Activated effector memory CD4-positive, alpha-beta T cell treated with anti-CD3 and anti-CD28 coated beads, Interleukin-2, amount 50 U/mL, for 16 hours (primary cell): ENCODE measurements around the gene PLXDC1.
"Not testable (repeated sequence)": the region's sequence is repeated elsewhere in the genome, so short reads cannot be mapped to it uniquely, and the experiment has no call there.

Experiments
- DNase-seq: peaks from one replicate; pipeline ENCODE4 v3.0.0-alpha.2; 2020

Gene PLXDC1

DNA sequence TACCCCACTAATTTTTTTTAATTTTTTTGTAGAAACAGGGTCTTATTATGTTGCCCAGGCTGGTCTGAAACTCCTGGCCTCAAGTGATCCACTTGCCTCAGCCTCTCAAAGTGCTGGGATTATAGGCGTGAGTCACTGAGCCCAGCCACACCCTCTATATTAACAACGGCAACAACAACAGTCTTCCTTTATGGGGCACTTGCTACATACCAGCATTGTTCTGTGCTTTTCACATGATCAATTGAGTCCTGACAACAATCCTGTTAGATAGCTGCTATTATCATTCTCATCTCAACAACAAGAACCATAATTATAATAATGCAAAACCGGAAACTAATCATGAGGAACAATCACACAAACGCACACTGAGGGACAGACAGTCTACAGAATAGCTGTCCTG is 27.1 kb upstream of the PLXDC1 start:
- DNase-seq, result no peak

- DNase-seq, result no peak
These were observed 25.8 kb upstream of the PLXDC1 start for GRCh38 chr17:39177256-39177655.

DNA sequence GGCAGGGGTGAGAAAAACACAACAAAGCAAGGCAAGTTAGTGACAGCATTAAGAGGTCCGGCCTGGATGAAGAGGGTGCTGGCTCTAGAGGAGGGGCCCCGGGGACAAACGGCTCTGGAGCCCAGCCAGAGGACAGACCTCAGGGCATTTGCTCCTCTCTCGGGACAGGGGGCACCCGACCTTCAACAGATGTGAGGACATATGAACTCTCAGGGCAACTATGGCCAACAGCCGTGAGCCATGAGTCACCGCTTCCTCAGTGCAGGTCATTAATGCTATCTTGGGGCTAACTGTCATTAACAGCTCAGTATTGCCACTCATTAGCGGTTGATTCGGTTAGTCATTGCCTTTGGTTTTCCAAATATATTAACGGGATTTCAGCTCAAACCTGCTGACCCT is 24.3 kb upstream of the PLXDC1 start:
- DNase-seq, result no peak

- peak; percentile 92 for DNase-seq
These were observed 23.7 kb upstream of the PLXDC1 start for GRCh38 chr17:39174920-39175694.

GRCh38 chr17:39173526-39174274 is 22.3 kb upstream of the PLXDC1 start:
- DNase-seq, result no peak

- DNase-seq, result no peak
These were observed 21.6 kb upstream of the PLXDC1 start for GRCh38 chr17:39173080-39173479.

- no peak for DNase-seq
These were observed 20.5 kb upstream of the PLXDC1 start for GRCh38 chr17:39171933-39172332.

- DNase-seq, result no peak
These were observed 19.1 kb upstream of the PLXDC1 start for GRCh38 chr17:39170558-39170957.

GRCh38 chr17:39170109-39170508 is 18.7 kb upstream of the PLXDC1 start:
- DNase-seq, result no peak

DNA sequence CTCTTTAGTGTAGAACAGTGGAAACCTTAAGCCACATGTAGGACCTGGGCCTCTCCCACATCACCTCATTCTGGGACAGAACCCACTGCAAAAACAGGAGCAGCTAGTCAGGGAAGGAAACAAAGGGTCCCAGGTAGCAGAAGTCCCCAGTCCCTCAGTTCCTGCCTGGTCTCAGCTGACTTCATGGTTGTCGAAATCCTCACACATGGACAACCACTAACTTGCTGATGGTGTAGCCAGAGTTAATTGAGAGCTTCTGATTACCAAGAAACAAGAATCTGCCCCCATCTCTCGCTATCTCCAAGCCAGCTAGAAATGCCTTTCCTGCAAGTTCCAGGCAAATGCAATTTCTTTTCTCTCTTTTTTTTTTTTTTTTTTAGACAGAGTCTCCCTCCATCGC is 18.1 kb upstream of the PLXDC1 start:
- no peak for DNase-seq

DNA sequence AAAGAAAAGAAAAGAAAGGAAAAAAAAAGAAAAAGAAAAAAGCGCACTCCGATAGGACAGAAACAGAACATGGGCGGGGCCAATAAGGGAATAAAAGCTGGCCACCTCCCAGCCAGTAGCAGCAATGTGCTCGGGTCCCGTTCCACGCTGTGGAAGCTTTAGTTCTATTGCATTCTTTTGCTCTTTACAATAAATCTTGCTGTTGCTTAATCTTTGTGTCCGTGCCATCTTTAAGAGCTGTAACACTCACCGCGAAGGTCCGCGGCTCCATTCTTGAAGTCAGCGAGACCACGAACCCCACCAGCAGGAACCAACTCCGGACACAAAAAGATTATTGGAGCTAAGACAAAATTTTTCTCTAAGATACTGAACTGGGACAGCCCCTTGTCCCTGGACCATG is 17.7 kb upstream of the PLXDC1 start:
- DNase-seq, result no peak

- not testable (repeated sequence) for DNase-seq
These were observed 17.1 kb upstream of the PLXDC1 start for GRCh38 chr17:39168503-39168902.

DNA sequence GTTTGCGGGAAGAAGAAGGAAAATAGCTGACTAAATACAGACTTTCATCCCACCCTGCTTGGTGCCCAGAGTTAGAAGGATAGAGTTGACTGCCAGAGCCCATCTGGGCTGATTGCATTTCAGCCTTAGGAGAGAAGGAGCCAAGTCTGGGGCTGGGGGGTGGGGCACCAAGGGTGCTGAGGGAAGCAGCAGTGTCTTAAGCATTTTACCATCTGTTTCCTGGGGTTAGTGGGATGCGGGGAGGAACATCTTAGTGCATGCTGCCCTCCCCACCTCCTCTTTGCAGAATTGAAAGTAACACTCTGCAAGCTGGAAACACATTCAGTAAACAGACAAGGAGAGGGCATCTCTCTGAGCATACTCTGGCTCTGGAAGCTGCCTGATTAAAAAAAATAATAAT is 16.0 kb upstream of the PLXDC1 start:
- no peak for DNase-seq

- DNase-seq, result no peak
These were observed 15.2 kb upstream of the PLXDC1 start for GRCh38 chr17:39166437-39167335.

DNA sequence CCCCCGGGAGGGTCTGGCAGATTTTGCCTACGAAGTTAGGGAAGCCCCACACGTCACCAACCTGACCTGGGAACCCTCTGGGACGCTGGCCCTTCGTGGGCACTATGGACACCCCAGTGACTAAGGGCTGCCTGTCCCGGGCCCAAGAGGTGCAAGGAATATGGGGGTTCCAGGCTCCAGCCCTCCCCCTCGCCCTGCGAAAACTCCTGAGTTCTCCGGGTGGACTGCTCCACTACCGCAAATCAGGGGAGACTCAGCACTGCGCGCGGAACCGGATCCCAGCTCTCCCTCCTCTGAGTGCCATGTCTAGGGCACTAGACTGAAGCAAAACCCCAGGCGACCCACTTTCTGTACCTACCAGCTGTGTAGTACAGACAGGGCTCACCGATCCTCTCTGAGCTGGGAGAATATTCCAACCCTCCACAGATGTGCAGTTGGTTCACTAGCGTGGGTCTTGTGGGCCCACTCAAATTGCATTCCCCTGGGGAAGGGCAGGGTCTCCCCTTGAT is 14.5 kb upstream of the PLXDC1 start, which contains the start of gene ARL5C:
TSS of gene ARL5C (minus strand) at position 321 of the 509 bp plus-strand sequence. CDS start 401 bp downstream, outside the sequence.
- no peak for DNase-seq

DNA sequence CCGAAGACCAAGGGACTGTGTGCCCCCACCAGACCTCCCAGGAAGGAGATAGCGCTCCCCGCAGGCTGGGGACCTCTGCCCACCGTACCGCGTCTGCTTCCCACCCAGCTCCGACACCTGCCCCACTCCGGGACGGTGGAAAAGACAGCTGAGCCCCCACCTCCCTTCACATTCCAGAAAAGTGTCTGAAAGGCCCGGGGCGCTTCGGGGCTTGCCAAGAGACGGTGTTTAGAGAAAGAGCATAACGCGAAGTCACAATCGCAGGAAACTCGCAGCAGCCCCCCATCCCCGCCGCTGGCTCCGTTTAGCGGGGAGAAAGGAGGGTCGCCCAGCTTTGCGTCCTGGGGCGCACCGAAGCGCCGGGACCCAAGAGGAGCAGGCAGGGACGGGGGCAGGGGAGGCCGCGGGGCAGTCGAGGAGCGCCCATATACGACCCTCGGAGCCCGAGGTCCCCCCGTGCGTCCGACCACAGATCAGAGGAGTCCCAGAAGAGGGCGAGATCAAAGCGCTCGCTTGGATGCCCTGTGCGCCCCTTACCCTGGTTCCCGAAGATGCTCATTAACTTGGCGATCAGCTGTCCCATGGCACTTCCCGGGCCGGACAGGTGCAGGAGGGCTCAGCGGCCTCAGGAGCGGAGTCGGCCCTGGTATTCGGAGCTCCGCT is 13.9 kb upstream of the PLXDC1 start:
- no peak for DNase-seq

GRCh38 chr17:39164675-39165143 is 13.3 kb upstream of the PLXDC1 start:
- DNase-seq, result peak; percentile 89

DNA sequence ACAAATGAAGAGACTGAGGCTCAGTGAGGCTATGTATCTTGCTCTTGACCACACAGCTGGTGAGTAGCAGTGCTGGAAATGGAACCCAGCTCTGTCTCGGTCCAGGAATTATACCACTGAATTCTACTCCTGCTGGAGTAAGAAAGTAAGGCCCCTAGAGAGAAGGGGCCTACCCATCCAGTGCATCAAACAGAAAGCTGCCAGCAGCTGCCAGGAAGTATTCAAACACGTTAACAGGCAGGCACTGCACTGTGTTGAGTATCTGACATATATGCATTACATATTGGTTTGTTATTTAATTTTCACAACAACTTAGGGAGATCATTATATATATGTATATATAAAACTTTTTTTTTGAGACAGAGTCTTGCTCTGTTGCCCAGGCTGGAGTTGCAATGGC is 10.5 kb upstream of the PLXDC1 start:
- DNase-seq, result no peak

DNA sequence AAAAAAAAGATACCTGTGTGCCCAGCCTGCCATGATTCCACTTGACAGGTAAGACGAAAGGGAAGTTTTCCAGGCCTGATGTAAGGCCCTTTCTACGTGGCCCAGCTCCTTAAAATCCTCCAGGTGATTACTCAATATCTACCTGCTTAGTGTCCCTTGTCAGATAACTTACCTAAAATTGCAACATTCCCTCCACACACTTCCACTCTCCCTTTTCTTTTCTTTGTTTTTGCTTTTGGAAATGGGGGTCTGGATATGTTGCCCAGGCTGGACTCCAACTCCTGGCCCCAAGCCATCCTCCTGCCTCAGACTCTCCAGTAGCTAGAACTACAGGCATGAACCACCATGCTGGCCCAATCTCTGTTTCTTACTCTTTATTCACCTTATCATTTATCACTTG is 7.2 kb upstream of the PLXDC1 start:
- DNase-seq, result no peak

GRCh38 chr17:39156491-39156890 is 5.1 kb upstream of the PLXDC1 start:
- DNase-seq, result no peak

DNA sequence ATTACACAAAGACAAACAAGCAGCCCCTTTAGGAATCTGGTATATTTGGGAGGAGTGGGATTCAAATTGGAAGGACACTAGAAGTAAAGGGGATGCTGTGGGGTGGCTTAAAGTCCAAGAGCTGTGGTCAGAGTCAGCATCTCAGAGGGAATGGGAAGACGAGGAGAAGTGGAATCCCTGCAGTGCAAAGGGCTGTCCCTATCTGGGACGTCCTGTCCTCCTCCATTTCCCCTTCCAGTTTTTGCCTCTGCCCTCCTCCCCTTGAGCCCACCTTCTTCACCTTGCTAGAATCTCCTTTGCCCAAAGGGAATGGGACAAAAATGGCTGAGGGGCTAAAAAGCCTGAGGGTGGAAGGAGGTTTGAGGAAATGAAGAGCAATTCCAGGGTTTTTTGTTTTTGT is 4.2 kb upstream of the PLXDC1 start:
- no peak for DNase-seq

- DNase-seq, result peak; percentile 97
These were observed 2.2 kb upstream of the PLXDC1 start for GRCh38 chr17:39153599-39154051.
